Stimulated activated CD4-positive, alpha-beta T cell treated with anti-CD3 and anti-CD28 coated beads, Interleukin-2, amount 100 ng/mL, for 48 hours (primary cell): ENCODE data around the gene SERGEF.

Experiments used
- DNase-seq, 2 donors: peaks; one replicate each; pipeline ENCODE4 v3.0.0-alpha.2; 2020

The SERGEF gene

GRCh38 chr11:17745023-17745772 is 267.6 kb downstream of the SERGEF start:
- no peak for DNase-seq

- no peak for DNase-seq
Measured at GRCh38 chr11:17744151-17744940, 268.5 kb downstream of the SERGEF start.

GRCh38 chr11:17743808-17744119 is 269.1 kb downstream of the SERGEF start:
- DNase-seq, result no peak

GRCh38 chr11:17743026-17743807 is 269.6 kb downstream of the SERGEF start:
- DNase-seq, result no peak

- no peak for DNase-seq
Measured at GRCh38 chr11:17742019-17742418, 270.8 kb downstream of the SERGEF start.

- no peak for DNase-seq
Measured at GRCh38 chr11:17741487-17741886, 271.4 kb downstream of the SERGEF start.

GRCh38 chr11:17740649-17741235 is 272.1 kb downstream of the SERGEF start:
- no peak for DNase-seq

GRCh38 chr11:17739945-17740338 is 272.9 kb downstream of the SERGEF start:
- no peak for DNase-seq

GRCh38 chr11:17738151-17738973 is 274.5 kb downstream of the SERGEF start:
- DNase-seq, result no peak
